AG08395 (cell line): Measurements from ENCODE around the gene ATP6V1E1.
"Not testable (repeated sequence)": the region's sequence is repeated elsewhere in the genome, so short reads cannot be mapped to it uniquely, and the experiment has no call there.

Experiments
- DNase-seq: peaks from one replicate; pipeline ENCODE4 v3.0.0; 2012; ENCODE audit warnings: mixed read lengths, low spot score

ATP6V1E1 gene

DNA sequence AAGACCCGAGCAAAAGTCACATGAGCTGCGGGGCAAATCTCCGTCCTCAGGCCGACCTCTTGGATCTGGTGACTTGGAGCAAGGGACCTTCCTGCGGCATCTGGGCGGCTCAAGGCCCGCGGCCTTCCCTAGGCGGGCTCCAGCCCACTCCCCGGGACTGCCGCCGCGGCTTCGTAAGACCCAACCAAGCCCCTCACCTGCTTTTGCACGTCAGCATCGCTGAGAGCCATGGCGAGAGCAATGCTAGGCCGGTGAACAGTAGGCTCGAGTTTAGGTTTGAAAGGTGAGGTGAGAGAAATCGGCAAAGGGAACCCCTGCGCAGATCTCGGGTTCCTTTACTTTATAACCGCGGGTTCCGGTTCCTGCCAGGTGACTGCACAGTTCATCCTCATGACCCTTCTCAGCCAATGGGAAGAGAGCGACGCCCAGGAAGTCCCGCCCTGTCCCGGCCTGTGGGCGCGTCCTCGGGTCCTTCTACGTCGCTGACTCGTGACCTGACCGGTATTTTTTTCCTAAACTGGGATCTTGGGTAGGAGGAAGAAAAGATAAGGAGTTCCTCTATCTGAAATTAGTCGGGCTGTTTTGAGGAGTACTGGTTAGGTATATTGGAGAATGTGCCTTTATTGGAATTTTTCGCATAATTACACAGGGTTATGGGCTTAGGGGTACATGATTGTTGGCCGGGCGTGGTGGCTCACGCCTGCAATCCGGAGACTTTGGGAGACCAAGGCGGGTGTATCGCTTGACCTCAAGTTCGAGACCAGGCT, at the start of gene ATP6V1E1:
Gene ATP6V1E1 (minus strand): TSS at position 344 of the 767 bp plus-strand sequence. CDS start 114 bp downstream, at position 230.
- peak; percentile 98 for DNase-seq

- no peak for DNase-seq
Observed at GRCh38 chr22:17675584-17675983, 47.0 kb upstream of the ATP6V1E1 start.

- DNase-seq, result no peak
Observed at GRCh38 chr22:17674152-17674551, 45.6 kb upstream of the ATP6V1E1 start.

DNA sequence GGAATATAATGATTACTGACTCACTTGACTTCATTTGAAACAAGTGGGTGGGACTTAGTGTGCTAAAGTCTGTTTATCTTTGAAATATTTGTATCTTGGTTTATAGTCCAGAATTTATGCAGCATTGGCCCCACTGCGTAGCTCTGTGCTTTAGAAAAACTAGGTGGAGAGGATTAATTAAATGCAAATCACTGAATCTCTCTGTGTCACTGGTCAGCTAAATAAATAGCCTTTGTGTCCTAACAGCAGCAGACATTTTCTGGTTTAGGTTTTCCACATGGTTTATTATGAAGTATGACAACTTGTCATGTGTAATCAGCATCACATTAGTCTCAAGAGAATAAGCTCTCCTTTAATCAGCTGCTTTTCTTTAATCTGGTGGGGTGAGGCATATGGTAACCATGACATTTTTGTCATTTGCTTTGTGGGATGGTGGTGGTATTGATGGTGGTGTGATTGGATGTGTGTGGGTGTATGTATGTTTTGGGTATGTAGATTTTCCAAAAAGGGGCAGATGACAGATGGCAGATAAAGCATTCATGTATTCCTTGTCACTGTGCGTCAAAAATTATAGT, 44.0 kb upstream of the ATP6V1E1 start:
- no peak for DNase-seq

- DNase-seq, result not testable (repeated sequence)
Observed at GRCh38 chr22:17671521-17672092, 43.1 kb upstream of the ATP6V1E1 start.

GRCh38 chr22:17665854-17666253, 37.3 kb upstream of the ATP6V1E1 start:
- DNase-seq, result no peak

- no peak for DNase-seq
Observed at GRCh38 chr22:17665248-17665647, 36.7 kb upstream of the ATP6V1E1 start.

- no peak for DNase-seq
Observed at GRCh38 chr22:17664414-17665055, 36.0 kb upstream of the ATP6V1E1 start.

- DNase-seq, result no peak
Observed at GRCh38 chr22:17656870-17657395, 28.4 kb upstream of the ATP6V1E1 start.

- no peak for DNase-seq
Observed at GRCh38 chr22:17655289-17655688, 26.7 kb upstream of the ATP6V1E1 start.

DNA sequence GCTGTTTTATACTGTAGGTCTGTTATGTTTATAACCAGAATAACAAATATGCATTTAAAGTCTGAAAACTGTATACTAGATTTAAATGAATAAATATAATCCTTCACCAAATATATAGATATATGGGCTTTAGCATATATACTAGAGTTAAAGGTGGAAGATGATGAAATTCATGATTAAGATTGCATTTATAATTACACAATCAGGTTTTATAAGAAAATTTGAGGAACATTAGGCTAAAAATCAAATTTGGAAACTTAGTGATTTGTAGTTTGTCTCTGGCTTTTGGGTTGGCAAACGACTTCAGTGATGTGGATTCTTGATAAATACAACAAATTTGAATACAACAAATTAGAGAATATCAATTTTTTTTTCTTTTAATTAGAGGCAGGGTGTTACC, 20.0 kb upstream of the ATP6V1E1 start:
- no peak for DNase-seq

DNA sequence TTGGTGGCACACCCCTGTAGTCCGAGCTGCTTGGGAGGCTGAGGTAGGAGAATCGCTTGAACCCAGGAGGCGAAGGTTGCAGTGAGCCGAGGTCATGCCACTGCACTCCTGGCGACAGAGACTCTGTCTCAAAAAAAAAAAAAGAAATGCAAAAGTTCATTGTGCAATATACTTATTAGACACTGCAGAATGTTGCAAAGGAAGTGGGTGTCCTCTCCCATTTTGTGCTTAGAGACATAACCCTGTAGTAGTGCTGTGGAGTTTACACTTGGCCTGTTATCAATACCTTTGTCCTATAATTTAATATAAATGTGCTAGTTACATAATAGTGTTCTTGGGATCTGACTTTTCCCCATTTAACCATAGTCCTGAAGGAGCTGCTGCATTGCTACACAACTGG, 19.4 kb upstream of the ATP6V1E1 start:
- no peak for DNase-seq

DNA sequence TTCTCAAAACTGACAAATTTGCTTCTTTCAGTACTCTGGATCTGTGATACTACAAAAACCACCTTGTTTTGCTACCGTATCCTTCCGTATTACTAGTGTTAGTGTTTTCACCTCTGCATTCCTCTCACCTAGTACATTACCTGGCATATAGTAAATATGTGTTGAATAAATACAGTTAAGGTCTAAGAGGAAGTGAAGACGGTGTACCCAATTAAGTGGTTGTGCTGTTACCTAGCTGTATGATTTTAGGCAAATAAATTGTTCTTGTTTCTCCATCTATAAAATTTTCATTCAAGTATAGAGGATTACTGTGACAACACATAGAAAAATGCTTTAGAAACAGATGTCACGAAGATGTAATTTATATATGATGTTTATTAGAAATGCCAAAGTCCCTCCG, 18.9 kb upstream of the ATP6V1E1 start:
- DNase-seq, result no peak

- DNase-seq, result not testable (repeated sequence)
Observed at GRCh38 chr22:17642357-17642756, 13.8 kb upstream of the ATP6V1E1 start.

DNA sequence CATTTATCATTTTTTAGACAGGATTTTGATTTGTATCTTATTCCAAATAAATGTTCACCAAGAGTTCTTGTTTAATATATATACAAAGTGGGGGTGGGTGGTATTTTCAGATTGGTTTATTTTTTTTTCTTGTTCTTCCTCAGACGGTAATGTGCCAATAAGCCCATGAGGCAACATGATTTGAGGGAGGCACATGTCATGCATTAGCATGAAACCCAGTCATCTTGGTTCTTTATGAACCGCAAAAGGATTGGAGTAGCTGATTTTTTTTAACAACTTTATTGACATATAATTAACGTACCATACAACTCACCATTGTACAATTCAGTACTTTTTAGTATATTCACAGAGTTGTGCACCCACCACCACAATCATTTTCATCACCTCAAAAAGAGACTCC, 12.7 kb upstream of the ATP6V1E1 start:
- no peak for DNase-seq

DNA sequence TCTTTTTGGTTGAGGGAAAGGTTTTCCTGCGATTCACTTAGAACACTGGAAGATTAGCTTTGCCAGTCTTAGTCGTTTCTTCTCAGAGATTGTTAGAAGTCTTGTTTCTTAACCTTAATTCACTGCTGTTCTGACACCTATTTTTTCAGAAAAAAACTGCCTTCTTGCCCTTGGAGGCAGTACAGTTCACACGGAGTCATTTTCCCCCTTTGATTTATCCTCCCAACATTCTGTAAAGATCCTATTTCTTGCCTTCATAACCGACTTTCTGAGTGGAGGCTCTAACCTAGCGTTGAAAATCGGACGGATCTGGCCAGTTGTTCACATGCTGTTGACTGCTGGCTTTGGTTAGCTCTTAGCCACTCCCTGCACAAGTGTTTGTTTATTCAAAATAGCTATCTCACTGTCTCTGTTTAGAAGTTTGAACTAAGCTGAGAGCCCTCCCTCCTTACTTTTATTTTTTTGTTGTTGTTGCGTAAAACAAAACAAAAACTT, 10.7 kb upstream of the ATP6V1E1 start:
- peak; percentile 61 for DNase-seq

GRCh38 chr22:17638432-17639246, 10.1 kb upstream of the ATP6V1E1 start, which contains the start of gene BCL2L13:
TSS of gene BCL2L13 (plus strand) at chr22:17638757. CDS start at chr22:17655712, 16,955 bp downstream.
- peak; percentile 87 for DNase-seq

DNA sequence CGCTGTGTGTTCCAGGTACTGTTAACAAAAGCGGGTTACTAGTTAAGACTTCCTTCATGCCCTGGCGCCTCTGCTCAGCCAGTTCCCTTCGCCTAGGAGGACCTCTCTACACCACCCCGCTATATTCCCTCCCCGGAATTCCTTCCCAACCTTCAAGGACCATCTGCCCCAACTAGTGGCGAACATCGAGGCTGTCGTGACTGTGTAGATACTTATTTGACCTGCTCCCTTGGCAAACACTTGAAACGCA, 9.6 kb upstream of the ATP6V1E1 start:
- DNase-seq, result no peak

- peak; percentile 11 for DNase-seq
Observed at GRCh38 chr22:17637490-17638181, 9.1 kb upstream of the ATP6V1E1 start.

DNA sequence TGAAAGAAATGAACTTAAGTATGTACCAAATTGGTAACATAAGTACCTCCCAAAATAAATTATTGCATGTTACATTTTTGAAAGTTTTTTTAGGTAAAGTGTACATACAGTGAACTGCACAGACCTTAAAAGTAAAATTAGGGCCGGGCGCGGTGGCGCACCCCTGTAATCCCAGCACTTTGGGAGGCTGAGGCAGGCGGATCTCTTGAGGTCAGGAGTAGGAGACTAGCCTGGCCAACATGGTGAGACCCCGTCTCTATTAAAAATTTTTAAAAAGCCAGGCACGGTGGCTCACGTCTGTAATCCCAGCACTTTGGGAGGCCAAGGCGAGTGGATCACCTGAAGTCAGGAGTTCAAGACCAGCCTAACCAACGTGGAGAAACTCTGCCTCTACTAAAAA, 8.3 kb upstream of the ATP6V1E1 start:
- DNase-seq, result not testable (repeated sequence)

- DNase-seq, result no peak
Observed at GRCh38 chr22:17634696-17635095, 6.1 kb upstream of the ATP6V1E1 start.
